Stimulated activated CD4-positive, alpha-beta T cell treated with anti-CD3 and anti-CD28 coated beads, Interleukin-4, amount 100 ng/mL, for 1 hour (primary cell): ENCODE results near the gene EBF3.

Source experiments
- DNase-seq: peaks from one replicate; pipeline ENCODE4 v3.0.0-alpha.2; 2020

The EBF3 gene

DNA sequence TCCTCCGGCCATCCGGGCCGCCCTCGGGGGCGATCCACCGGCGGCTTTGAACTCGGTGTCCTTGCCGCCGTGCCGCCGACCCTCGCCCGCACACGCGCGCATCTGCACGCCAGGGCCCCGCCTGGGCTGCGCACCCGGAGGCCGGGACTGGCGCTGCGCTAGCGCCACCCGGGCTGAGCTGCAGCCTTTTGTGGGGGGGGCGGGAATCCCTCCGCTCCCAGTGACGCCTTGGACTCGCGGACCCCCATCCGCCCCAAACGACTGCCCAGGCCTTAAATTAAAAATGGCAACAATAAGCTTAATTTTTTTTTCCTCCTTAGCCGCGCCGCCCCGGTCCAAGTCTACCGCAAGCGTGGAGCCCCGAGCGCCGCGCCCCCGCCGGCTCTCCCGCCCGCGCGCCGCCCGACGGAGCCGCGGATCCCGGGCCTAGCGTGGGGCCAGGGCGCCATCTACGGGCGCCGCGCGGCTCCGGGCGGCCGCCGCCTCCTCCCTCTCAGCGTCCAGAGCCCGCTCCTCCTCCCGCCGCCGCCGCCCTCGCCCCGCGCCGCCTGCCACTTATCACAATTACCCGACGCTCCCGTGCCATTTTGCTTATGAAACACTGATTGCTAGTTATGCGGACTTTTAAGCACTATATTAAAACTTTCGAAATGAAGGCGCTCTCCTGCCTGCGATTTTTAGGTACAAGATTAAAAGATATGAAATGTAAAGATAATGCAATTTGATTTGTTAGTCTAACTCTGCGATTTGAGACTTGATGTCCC is 7.5 kb upstream of the EBF3 start:
- DNase-seq, result peak; percentile 47

GRCh38 chr10:129970465-129971364 is 6.6 kb upstream of the EBF3 start:
- no peak for DNase-seq

GRCh38 chr10:129969911-129970464 is 5.9 kb upstream of the EBF3 start:
- no peak for DNase-seq

DNA sequence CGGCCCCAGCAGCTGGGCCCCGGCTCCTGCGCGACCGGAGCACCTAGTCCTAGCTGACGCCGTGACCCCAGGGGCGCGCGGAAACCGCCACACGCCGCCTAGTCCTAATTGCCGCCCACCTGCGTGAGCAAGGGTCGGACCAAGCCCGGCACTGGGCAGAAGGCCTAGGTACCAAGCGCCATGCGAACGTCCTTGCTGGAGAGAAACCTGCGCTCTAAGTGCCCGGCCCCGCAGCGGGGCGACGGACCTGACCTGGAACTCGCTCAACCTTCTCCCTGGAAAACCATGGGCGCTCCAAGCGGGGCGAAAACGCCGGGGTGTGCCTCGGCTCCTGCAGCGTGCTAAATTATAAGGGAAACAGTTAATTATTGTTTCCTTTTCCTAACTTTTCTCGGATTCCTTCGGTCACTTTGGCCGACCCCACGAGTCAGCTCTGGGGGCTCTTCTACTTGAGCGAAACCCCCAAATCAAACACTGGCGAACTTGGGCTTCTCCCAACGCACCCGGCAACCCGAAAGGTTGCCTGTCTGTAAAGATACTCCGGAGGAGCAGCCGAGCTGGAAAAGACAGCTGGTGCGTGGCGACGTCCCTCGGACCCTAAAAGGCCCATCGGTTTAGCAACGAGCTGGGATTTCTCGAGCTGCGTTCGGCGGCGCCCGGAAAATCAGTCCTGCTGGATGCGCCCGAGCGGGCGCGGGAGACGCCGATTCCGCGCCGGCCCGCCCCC is 5.3 kb upstream of the EBF3 start:
- no peak for DNase-seq

GRCh38 chr10:129968853-129969183 is 4.7 kb upstream of the EBF3 start:
- peak; percentile 38 for DNase-seq

- no peak for DNase-seq
Observed at GRCh38 chr10:129968020-129968852, 4.2 kb upstream of the EBF3 start.

- DNase-seq, result no peak
Observed at GRCh38 chr10:129967579-129968019, 3.5 kb upstream of the EBF3 start.

GRCh38 chr10:129966889-129967578 is 3.0 kb upstream of the EBF3 start:
- no peak for DNase-seq

DNA sequence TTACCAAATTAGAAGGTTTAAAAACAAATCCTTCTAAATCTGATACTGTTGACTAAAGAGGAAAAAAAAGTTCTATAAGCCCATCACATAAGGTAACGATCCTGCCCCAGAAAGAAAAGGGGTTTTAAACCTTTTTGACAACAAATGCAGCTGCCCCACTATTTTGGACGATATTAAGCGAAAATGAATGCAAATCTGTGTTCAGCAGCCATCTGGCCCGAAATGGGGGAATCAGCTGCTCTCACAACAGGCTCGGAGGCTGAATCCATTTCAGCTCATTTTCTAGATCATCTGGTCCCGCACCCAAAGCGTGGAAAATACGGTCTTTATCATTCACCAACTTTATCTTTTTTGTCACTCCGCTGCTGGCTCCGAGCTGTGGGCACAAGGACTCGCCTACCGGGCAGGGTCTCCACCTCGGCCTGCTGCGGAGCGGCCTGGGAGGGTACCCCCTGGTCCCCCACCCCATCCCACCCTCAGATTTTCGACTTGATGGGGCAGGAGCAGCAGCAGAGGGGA is 2.4 kb upstream of the EBF3 start:
- DNase-seq, result no peak

GRCh38 chr10:129965959-129966358 is 1.9 kb upstream of the EBF3 start:
- DNase-seq, result no peak

DNA sequence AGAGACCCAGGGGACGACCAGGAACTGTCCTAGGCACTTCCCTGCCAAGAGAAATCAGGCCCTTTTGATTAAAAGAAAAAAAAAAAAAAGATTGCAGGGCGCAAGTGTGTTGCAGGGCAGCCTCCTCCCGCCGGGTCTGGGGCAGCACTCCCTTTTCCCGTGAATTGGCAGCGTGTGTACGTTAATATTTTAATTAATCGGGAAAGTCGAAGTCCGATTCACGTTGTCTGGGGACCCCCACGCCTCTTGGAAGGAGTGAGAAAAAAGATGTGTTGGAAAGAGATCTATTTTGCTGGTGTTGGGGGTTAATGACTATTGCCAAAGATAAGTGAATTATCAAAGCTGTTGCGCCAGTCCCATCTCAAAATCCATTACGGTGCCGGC is 1.3 kb upstream of the EBF3 start:
- DNase-seq, result no peak

DNA sequence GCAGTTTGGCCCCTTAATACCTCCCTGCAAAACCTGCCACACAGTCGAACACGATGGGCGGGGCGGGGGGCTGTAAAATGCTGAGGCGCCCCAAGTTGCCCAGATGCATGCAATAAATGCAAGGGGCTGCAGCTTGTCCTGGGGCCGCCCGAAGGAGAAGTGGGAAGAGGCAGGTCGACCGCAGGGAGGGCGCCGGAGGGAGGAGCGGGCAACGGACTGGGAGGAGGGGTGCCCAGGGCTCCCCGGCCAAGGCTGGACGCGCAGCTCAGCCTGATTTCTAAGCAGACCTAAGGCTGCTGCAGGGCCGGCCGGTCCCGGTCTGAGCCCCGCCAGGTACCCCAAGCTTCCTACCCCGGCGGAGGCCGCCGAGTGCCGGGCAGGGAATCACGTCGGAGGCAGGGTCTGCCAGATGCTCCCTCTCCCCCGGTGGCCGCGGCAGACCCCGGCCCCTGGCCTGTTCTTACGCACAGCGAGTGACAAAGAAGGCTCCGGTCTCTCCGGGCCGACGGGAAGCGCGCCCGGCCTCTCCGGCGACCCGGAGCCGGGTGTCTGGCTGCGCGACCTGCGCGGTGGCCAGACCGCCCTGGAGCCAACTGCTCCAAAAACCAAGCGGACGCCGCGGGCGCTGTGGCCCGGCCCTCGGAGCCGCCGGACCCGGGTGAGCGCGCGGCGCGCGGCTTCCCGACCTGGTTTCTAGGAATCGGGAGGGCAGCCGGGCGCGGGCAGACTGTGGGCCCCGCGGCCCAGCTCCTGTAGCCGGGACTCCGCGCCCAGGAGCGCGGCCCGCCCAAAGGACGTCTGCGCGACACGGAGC is 744 bp upstream of the EBF3 start:
- no peak for DNase-seq

- no peak for DNase-seq
Observed at GRCh38 chr10:129962872-129963640, 1.0 kb downstream of the EBF3 start.

DNA sequence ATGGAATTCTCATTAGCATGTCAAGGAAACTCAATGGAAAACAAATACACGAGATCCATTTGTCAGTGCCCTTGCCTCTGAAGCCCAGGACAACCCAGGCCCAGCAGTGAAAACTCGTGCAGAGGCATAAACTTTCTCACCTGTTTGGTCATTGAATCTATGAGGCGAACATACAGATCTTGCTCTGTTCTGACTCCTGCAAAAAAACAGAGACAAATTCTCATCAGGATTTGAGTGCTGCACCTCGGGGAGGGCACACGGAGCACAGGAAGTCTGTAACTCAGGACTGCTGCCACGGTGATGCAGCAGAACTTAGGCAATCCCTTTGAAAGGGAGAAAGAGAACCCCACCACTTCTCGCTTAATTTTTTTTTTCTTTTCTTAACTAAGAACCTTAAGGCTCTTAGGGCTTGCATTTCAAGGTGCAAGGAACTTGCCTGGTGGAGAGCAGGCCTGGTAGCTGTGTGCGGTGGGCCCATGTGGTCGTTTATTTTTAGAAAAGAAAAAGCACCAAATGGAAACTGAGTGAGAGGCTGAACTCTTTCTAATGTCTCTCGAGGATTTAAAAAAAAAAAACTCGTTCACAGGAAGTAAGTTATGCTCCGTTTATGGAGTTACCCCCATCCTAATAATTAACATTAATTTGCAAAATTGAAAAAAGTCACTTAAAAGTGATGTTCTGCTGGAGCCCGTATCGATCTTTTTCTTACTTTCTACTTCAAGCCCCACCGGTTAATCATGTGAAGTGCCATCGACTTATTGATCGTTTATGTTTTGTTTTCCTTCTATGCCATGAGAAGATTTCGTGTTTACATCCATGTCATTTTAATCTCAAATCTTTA is 1.8 kb downstream of the EBF3 start:
- no peak for DNase-seq

DNA sequence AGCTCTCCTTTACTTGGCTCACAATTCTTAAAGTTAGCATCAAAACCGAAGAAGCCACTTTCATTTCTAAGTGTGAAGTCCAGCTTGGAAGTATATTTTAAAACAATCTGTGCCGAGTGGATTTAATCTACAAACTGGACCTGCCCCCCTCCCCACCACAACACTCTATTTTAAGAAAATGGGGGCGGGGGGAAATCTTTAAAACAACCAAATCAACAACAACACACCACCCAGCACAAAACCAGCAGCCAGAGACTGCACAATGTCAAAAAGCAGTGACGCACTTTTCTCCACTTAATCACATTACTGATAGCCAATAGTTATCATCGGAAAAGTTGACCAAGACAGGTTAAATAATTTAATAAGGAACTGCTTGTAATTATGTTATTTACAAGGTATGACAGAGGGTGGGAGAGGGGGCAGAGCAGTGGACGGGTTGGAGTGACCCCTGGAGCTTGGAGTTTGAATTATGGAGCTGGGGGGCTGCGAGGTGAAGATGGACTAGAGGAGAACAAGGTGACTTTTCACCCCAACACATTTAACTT is 2.8 kb downstream of the EBF3 start:
- DNase-seq, result no peak

- no peak for DNase-seq
Observed at GRCh38 chr10:129960481-129961156, 3.5 kb downstream of the EBF3 start.

DNA sequence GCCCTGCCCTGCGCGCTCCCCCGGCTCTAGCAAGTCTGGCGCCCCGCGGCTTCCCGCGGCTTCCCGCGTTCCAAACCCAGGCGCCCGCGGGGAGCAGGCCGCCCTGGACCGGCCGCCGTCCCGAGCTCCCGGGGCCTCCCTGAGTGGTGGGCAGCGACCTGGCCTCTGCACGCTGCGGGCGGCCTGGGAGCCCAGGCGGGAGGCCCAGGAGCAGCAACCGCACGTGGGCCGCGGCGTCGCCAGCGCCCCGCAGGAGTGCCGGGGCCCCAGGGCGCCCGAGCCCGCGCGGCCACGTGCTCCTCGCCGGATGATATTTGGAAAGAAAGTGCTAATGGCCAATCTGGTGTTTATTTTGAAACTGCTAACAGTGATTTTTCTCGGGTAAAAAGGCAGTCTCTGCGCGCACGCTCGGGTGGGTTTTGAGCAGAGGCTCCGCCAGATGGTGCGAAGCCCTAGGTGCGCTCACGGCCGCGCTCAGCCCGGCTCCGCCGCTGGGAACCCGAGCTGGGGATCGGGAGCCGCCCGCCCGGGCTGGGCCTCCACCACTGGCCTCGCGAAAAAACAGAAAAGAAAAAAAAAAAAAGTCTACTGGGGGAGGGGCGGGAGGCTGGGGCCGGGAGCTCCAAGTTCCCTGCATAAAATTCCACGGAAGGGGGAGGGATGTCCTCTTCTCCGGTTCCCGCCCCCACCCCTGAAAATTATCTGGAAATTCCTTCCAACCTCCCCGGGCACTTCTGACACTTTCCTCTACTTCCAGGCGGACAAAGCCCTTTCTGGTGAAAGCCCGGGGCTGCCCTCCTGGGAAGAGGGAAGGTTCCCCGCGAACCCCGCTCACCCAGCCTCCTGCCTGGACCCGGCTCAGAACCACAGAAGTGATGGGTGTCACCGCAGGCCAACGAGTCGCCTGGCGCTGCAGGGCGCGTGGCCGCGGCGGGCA is 4.3 kb downstream of the EBF3 start:
- no peak for DNase-seq
